ENCODE measurements around the gene OR2AG2.
"Not testable (repeated sequence)": the region's sequence is repeated elsewhere in the genome, so short reads cannot be mapped to it uniquely, and the experiment has no call there.

Gene OR2AG2, protein sequence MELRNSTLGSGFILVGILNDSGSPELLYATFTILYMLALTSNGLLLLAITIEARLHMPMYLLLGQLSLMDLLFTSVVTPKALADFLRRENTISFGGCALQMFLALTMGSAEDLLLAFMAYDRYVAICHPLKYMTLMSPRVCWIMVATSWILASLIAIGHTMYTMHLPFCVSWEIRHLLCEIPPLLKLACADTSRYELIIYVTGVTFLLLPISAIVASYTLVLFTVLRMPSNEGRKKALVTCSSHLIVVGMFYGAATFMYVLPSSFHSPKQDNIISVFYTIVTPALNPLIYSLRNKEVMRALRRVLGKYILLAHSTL

GRCh38 chr11:6771926-6772893, at the start of gene OR2AG2:
Gene OR2AG2, minus strand, starts transcription at chr11:6771976. Its CDS starts 3,019 bp downstream, at chr11:6768957.
- peak; percentile 55 for DNase-seq

DNA sequence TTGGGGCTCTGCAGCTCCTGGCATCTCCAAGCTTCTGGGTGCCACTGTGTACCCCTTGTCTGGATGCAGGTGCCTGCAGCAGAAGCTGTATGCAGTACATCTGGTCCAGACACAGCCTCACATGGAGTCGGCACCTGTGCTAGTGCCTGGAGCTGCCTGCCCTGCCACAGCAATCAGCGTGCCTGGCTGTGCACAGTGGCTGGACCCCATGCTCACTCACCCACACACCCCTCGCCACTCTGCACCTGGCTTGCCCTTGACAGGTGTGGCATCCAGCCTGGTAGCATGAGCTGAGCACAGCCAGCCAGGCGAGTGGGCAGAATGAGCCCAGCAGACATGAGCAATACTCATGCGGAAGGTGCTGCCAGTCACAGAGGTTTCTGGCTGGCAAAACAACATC, 47.2 kb upstream of the OR2AG2 start:
- DNase-seq: no peak

- no peak for DNase-seq
These were observed 45.9 kb upstream of the OR2AG2 start for GRCh38 chr11:6817694-6818093.

DNA sequence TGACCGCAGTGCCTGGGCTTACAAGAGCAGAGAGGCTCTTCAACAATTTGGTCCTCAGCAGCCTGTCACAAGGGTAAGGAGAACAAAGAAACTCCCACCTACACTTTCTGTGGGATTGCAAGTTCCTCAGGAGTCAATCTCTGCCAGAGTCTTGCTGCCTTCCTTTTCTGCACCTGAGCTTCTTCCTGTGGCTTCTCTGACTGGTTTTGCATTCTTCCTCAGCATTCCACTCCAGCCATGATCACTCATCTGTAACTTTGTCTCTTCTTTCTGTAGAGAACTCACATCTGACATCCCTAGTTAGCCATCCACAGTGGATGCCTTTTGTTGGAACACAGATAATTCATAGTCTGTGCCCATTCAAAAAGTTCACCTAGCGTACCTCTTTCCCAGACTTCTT, 41.9 kb upstream of the OR2AG2 start:
- no peak for DNase-seq

GRCh38 chr11:6812390-6813005, 40.7 kb upstream of the OR2AG2 start:
- DNase-seq: peak; percentile 83

DNA sequence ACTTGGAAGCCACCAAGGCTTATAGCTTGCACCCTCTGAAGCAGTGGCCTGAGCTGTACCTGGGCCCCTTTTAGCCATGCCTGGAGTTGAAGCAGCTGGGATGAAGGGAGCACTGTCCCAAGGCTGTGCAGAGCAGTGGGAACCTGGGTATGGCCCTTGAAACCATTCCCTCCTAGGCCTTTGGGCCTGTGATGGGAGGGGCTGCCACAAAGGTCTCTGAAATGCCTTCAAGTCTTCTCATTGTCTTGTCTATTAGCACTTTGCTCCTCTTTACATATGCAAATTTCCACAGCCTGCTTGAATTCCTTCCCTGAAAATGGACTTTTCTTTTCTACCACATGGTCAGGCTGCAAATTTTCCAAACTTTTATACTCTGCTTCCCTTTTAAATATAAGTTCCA, 29.3 kb upstream of the OR2AG2 start:
- DNase-seq: not testable (repeated sequence)

DNA sequence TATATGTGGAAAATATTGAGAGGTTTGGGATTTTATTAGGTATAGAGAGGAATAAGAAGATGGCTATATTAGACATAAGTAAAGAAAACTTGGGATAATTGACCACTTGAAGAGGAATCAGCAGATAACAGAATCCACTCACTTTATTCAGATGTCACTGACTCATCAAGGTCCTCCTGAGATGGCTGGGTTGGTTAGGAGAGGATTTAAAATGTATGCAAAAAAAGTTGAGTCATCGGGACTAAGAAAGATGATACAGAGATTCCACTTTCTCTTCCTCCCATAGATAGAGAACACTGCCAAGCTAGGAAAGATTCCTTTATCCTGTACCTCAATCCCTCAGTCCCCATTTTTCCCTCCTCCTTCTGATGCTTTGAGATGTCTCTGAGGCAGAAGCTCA, 27.6 kb upstream of the OR2AG2 start, which contains the start of gene OR6A2:
Gene OR6A2, minus strand, starts transcription at position 288 of the 400 bp plus-strand sequence. CDS start 3,981 bp downstream, outside the sequence.
- DNase-seq: no peak

GRCh38 chr11:6794639-6795038, 22.9 kb upstream of the OR2AG2 start:
- no peak for DNase-seq

- no peak for DNase-seq
These were observed 18.8 kb upstream of the OR2AG2 start for GRCh38 chr11:6790546-6790945.

DNA sequence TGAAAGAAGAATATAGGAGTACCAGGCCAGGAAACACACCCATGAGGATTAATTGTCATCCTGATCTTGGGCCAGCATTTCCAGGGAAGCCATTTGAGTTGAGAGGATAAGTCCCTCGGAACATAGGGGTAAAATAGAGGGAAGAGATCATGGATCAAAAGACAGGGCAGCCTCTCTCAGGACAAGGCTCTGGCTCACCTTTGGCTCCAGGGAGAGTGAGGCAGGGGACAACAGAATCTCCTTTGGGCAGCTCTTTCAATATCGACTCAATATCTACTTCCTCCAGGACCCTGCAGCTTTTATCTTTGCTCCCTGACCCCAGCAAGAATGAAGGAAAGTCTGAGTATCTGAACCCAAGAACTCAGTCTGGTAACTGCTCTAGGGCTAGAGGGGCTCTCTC, 10.9 kb upstream of the OR2AG2 start, which contains the start of gene OR2AG1:
Gene OR2AG1, plus strand, starts transcription at position 301 of the 400 bp plus-strand sequence. CDS start 2,018 bp downstream, outside the sequence.
- no peak for DNase-seq

- no peak for DNase-seq
These were observed 9.1 kb upstream of the OR2AG2 start for GRCh38 chr11:6780829-6781228.

GRCh38 chr11:6778518-6778917, 6.7 kb upstream of the OR2AG2 start:
- DNase-seq: no peak

DNA sequence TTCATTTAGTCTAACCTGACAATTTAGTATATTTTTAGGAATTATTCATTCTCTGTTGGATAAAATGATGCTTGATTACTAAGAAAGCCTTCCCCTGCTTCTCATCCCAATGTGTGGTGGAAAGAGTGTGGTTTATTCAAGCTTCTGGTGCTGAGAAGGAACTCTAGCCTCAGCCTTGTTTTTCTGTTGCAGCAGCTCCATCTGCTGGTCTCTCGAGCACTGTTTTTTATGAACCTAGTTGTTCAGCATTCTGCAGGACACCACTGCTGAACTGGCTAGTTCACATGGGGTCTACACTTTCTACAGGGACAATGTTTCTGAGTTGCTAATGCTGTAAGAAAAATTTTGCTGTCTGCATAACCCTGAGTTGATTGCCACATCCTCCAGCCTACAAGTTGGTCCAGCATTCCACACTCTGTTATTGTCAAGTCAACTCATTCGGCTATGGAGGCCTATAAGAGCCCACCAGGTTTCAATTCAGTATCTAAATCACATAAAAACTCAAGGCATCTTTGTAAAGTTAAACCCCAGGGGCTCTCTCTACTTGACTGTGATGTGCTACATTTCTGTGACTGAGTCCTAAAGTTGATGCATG, 14.3 kb downstream of the OR2AG2 start:
- peak; percentile 80 for DNase-seq

- no peak for DNase-seq
These were observed 15.8 kb downstream of the OR2AG2 start for GRCh38 chr11:6755953-6756347.

DNA sequence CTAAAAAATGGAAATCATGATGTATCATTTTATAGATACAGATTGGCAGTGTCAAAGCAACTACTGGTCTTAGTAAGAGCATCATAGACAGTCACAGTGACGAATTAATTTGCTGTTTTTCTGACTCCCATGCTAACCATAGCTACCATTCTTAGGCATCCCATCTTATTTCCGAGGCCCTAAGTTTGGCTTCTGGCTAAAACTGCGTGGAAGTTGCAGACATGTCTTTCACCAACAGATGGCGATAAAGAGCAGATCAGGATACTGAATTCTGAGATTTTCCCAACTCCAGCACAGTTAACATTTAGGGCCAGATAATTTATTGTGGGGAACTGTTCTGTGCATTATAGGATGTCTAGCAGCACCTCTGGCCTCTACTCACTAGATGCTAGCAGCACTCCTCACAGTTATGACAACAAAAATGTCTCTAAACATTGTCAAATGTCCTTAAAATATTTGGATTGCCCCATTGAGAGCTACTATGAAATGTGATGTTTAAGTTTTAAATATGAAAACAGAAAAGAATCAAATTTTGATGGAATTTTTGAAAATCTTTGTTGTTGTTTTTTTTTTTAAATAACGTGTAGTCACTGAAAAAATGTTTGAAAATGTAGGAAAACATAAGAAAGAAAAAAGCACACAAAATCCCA, 16.3 kb downstream of the OR2AG2 start:
- DNase-seq: peak; percentile 83

GRCh38 chr11:6747097-6747668, 24.6 kb downstream of the OR2AG2 start:
- no peak for DNase-seq

DNA sequence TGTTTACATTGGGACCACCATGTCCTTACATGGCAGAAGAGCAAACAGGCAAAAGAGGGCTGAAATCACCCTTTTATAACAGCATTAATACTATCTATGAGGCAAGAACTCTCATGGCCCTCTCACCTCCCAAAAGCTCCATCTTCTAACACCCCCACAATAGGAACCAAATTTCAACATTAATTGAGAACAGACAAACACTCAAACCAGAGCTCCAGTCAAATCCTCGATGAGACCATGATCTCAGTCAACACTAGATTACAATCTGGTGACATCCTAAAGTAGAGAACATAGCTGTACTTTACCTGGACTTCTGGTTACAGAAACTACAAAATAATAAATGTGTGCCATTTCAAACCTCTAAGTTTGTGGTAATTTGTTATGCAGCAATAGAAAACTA, 25.1 kb downstream of the OR2AG2 start:
- no peak for DNase-seq

GRCh38 chr11:6746086-6746618, 25.6 kb downstream of the OR2AG2 start:
- DNase-seq: no peak

DNA sequence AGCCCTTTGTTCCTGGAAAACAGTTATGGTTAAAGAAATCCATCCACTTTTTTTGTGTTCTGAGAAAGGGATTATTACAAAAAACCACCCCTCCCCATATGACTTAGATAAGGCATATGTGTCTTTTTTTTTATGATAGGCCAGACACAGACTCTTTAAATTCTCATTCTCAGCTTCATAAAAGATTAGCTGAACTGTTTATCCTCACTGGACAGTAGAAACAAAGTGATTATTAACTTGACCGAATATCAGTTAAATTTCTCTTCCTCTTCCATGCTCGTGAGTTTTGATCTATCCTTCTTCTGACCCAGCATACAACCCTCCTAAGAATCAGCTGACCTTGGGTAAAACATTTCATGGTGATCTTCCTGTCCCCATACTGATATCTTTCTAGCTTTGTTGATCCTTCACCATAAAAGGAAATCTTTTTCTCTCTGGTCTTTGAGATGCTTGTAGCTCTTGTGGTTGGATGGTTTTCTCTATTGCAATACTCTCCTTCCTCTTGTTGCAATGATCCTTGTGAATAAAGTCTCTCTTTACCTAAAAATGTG, 26.2 kb downstream of the OR2AG2 start:
- no peak for DNase-seq

- no peak for DNase-seq
These were observed 26.8 kb downstream of the OR2AG2 start for GRCh38 chr11:6745018-6745417.

- DNase-seq: no peak
These were observed 29.5 kb downstream of the OR2AG2 start for GRCh38 chr11:6742260-6742659.

Measured in eye (tissue), 1 donor.